ENCODE results near the gene CXCR5. TPM values are rescaled to one million over a fixed set of nuclear protein-coding genes. Genes with fewer than 3 reads are reported as not detected.
A peak's percentile ranks its signal among the peaks of the same experiment; 100 is the strongest.

The CXCR5 gene
- total and polyA plus RNA-seq, 7 donors = 0.14 to 0.25 (median 0.19) TPM; not detected in 3

DNA sequence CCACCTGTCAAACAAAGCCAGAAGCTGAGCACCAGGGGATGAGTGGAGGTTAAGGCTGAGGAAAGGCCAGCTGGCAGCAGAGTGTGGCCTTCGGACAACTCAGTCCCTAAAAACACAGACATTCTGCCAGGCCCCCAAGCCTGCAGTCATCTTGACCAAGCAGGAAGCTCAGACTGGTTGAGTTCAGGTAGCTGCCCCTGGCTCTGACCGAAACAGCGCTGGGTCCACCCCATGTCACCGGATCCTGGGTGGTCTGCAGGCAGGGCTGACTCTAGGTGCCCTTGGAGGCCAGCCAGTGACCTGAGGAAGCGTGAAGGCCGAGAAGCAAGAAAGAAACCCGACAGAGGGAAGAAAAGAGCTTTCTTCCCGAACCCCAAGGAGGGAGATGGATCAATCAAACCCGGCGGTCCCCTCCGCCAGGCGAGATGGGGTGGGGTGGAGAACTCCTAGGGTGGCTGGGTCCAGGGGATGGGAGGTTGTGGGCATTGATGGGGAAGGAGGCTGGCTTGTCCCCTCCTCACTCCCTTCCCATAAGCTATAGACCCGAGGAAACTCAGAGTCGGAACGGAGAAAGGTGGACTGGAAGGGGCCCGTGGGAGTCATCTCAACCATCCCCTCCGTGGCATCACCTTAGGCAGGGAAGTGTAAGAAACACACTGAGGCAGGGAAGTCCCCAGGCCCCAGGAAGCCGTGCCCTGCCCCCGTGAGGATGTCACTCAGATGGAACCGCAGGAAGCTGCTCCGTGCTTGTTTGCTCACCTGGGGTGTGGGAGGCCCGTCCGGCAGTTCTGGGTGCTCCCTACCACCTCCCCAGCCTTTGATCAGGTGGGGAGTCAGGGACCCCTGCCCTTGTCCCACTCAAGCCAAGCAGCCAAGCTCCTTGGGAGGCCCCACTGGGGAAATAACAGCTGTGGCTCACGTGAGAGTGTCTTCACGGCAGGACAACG is 11.7 kb downstream of the CXCR5 start:
- H3K9me3 ChIP-seq = no peaks in the 10 kb centered on the region
- H3K27me3 ChIP-seq (ENCODE audit: insufficient read depth in 3 of 3, low read length in 2 of 3) = no peaks in the 10 kb centered on the region
- TF ChIP-seq, protein P1, sequence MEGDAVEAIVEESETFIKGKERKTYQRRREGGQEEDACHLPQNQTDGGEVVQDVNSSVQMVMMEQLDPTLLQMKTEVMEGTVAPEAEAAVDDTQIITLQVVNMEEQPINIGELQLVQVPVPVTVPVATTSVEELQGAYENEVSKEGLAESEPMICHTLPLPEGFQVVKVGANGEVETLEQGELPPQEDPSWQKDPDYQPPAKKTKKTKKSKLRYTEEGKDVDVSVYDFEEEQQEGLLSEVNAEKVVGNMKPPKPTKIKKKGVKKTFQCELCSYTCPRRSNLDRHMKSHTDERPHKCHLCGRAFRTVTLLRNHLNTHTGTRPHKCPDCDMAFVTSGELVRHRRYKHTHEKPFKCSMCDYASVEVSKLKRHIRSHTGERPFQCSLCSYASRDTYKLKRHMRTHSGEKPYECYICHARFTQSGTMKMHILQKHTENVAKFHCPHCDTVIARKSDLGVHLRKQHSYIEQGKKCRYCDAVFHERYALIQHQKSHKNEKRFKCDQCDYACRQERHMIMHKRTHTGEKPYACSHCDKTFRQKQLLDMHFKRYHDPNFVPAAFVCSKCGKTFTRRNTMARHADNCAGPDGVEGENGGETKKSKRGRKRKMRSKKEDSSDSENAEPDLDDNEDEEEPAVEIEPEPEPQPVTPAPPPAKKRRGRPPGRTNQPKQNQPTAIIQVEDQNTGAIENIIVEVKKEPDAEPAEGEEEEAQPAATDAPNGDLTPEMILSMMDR (IDR thresholded peaks at IDR 0.05) = no peak
- DNase-seq = peak in 1 of 2 donors; percentile 56
- no peak for ATAC-seq
- H3K36me3 ChIP-seq (ENCODE audit: insufficient read depth in 1 of 2, low read depth in 1 of 2) = peaks cover 0 to 43% of the 10 kb centered on the region in 2 donors
- peaks cover 4% of the 10 kb centered on the region for H3K4me1 ChIP-seq
- H3K4me3 ChIP-seq = no peak overlapping the region
- WGBS, 3 donors = 67 to 68% (median 68%) methylated on average over 26 of the region's 26 CpGs
- intact Hi-C loops (cut with DNase I) = loop anchor here in 1 of 2 donors (5.0 kb wide), 1 partner anchor 37 kb away; no protein-coding TSS in a partner anchor
- no peak overlapping the region for H3K27ac ChIP-seq

DNA sequence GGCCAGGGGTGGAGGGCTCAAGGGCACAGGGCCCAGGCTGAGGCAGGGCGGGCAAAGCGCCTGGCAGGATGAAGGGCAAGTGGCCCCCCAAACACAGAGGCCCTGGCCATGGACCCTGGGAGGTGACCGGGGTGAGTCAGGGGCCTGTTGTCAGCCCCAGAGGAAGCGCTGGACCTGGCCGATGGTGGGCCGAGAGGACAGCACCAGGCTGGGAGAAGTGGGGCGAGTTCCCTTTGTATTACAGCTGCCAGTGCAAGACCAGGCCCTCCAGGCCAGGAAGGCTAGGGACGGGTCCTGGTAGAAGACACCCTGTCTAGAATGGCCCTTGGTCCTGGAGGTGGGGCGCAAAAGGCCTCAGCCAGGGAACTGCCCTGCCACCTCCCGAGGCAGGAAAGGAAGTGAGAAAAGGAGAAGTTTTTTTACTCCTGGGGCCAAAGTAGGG is 12.8 kb downstream of the CXCR5 start:
- WGBS, 3 donors = 79 to 84% (median 79%) methylated on average over 10 of the region's 10 CpGs
- ATAC-seq (no peak), DNase-seq (no peak)
- no peaks in the 10 kb centered on the region for H3K9me3 ChIP-seq
- H3K4me1 ChIP-seq = peaks cover 4% of the 10 kb centered on the region
- no peak overlapping the region for H3K4me3 ChIP-seq
- intact Hi-C loops (cut with DNase I) = loop anchor here in 1 of 2 donors (5.0 kb wide), 1 partner anchor 36 kb away; no protein-coding TSS in a partner anchor
- peaks cover 0 to 55% of the 10 kb centered on the region in 2 donors for H3K36me3 ChIP-seq (ENCODE audit: insufficient read depth in 1 of 2, low read depth in 1 of 2)
- TF ChIP-seq, protein P1 (IDR thresholded peaks at IDR 0.05) = no peak
- H3K27me3 ChIP-seq (ENCODE audit: insufficient read depth in 3 of 3, low read length in 2 of 3) = no peaks in the 10 kb centered on the region
- no peak overlapping the region for H3K27ac ChIP-seq

DNA sequence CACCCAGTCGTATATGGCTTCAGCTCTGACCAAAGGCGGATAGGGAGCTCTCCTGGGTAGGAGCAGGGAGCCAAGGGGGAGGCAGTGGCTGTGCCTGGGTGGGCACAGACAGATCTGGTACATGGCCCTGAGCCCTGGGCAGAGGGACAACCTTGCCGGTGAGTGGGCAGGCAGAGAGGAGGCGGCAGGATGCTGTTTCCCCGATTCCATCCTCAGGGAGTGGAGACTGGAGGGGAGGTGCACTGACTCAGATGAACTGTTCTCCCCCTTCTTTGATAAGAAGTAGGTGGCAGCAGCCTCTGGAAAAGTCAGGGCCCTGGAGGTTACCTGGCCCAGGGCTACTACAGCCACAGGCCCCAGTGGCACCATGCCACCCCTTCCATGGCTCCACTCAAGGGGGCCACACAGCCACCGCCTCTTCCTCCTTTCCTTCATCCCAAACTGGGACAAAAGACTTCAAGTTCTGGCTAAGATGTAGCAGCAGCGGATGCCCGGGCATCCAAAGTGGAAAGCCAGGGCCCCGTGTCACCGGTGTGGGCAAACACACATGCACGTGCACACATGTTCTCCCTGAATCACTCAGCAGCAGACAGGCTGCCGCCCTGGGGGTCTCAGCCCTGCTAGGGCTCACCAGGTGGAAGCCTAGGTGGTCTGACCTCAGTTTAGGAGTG is 13.4 kb downstream of the CXCR5 start:
- H3K27me3 ChIP-seq (ENCODE audit: insufficient read depth in 3 of 3, low read length in 2 of 3) = no peaks in the 10 kb centered on the region
- ATAC-seq (no peak), DNase-seq (no peak)
- no peak overlapping the region for H3K27ac ChIP-seq
- H3K36me3 ChIP-seq (ENCODE audit: insufficient read depth in 1 of 2, low read depth in 1 of 2) = peaks cover 0 to 60% of the 10 kb centered on the region in 2 donors
- H3K4me3 ChIP-seq = no peak overlapping the region
- 74 to 80% (median 74%) methylated on average over 12 of the region's 12 CpGs for WGBS, 3 donors
- peaks cover 4% of the 10 kb centered on the region for H3K4me1 ChIP-seq
- H3K9me3 ChIP-seq = no peaks in the 10 kb centered on the region
- TF ChIP-seq, protein P1 (IDR thresholded peaks at IDR 0.05) = no peak
- intact Hi-C loops (cut with DNase I) = loop anchor here in 1 of 2 donors (5.0 kb wide), 1 partner anchor 35 kb away; no protein-coding TSS in a partner anchor

DNA sequence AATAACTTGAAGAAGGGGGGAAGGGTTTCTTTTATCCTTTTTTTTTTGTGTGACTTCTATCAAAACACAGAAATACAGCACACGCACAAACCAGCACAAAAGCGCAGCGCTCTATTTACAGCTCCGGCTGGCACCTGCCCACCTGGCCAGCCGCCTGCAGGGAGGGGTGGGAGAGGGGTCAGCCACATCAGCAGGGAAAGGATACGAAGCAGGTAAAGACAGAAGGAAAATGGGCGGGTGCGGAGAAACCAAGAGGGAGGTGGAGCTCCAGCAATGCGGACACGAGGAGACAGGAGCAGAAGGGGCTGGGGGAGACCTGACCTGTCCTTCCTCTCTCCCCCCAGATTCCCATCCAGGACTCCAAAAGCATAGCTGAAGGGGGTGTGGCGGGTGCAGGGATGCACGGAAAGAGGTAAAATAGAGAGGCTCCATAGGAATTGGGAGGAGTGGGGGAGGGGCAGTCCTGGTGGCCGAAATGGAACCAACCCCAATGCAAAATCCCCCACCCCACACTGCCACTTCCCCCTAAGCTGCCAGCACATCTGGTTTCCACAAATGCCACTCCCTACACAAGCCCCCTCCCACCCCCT is 14.1 kb downstream of the CXCR5 start:
- no peak overlapping the region for H3K27ac ChIP-seq
- H3K4me3 ChIP-seq = no peak overlapping the region
- TF ChIP-seq, protein P1 (IDR thresholded peaks at IDR 0.05) = no peak
- 81 to 86% (median 84%) methylated on average over 11 to 13 of the region's 13 CpGs for WGBS, 3 donors
- no peaks in the 10 kb centered on the region for H3K27me3 ChIP-seq (ENCODE audit: insufficient read depth in 3 of 3, low read length in 2 of 3)
- DNase-seq (no peak), ATAC-seq (no peak)
- H3K36me3 ChIP-seq (ENCODE audit: insufficient read depth in 1 of 2, low read depth in 1 of 2) = peaks cover 0 to 68% of the 10 kb centered on the region in 2 donors
- H3K9me3 ChIP-seq = no peaks in the 10 kb centered on the region
- intact Hi-C loops (cut with DNase I) = loop anchor here in 1 of 2 donors (5.0 kb wide), 1 partner anchor 34 kb away; no protein-coding TSS in a partner anchor
- H3K4me1 ChIP-seq = peaks cover 4% of the 10 kb centered on the region
